ENCODE results near the gene MOCS3.

DNA sequence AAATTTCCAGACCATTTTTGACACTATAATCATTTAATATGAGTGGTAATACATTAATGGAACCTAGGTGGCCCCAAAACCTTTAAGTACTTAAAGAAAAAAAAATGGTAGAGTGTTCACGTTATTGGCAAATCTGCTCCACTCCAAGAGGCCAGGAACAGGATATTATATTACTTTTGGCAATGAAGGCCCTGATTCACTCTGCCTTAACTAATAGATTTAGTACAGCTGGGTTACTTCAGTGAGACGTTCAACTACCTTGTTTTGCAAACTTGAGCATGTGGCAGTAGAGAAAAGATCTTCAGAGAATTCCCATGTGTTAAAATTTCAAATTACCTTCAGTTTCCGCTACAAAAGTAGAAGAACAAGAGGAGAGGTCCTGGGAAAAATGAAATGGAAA, 40.2 kb upstream of the MOCS3 start:
- TF ChIP-seq, protein P1, sequence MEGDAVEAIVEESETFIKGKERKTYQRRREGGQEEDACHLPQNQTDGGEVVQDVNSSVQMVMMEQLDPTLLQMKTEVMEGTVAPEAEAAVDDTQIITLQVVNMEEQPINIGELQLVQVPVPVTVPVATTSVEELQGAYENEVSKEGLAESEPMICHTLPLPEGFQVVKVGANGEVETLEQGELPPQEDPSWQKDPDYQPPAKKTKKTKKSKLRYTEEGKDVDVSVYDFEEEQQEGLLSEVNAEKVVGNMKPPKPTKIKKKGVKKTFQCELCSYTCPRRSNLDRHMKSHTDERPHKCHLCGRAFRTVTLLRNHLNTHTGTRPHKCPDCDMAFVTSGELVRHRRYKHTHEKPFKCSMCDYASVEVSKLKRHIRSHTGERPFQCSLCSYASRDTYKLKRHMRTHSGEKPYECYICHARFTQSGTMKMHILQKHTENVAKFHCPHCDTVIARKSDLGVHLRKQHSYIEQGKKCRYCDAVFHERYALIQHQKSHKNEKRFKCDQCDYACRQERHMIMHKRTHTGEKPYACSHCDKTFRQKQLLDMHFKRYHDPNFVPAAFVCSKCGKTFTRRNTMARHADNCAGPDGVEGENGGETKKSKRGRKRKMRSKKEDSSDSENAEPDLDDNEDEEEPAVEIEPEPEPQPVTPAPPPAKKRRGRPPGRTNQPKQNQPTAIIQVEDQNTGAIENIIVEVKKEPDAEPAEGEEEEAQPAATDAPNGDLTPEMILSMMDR (IDR thresholded peaks at IDR 0.05) = no peak
- TF ChIP-seq POLR2A (IDR thresholded peaks at IDR 0.05) = no peak

Data from testis (tissue), 2 donors.